HG02943 (cell line): ENCODE results near the gene PTGR2.
"Not testable (repeated sequence)": the region's sequence is repeated elsewhere in the genome, so short reads cannot be mapped to it uniquely, and the experiment has no call there.

Experiments used
- ATAC-seq: cut with Tn5 transposase; IDR thresholded peaks from one replicate; pipeline ENCODE4 v1.9.1; 2021; ENCODE audit warnings: mild to moderate bottlenecking, low read depth, moderate library complexity; ENCODE audit not compliant: unreplicated experiment

PTGR2 gene

GRCh38 chr14:73829526-73830431 lies 21.9 kb upstream of the PTGR2 start:
- no peak for ATAC-seq

DNA sequence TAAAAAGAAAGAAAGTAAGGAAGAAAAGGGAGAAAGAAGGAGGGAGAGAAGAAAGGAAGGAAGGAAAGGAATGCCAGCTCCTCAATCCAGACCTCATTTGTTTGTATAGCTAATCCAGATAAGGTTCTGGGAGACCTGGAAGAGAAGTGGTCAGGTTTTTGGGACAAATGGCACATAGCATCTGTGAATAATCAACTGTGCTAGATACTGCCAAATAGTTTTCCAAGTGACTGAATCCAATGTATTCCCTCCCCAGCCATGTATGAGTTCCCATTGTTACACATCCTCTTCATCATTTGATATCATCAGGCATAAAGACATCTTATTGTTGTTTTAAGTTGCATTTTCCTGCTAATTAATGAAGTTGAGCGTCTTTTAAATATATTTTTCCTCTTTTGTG lies 18.6 kb upstream of the PTGR2 start:
- ATAC-seq, result no peak

DNA sequence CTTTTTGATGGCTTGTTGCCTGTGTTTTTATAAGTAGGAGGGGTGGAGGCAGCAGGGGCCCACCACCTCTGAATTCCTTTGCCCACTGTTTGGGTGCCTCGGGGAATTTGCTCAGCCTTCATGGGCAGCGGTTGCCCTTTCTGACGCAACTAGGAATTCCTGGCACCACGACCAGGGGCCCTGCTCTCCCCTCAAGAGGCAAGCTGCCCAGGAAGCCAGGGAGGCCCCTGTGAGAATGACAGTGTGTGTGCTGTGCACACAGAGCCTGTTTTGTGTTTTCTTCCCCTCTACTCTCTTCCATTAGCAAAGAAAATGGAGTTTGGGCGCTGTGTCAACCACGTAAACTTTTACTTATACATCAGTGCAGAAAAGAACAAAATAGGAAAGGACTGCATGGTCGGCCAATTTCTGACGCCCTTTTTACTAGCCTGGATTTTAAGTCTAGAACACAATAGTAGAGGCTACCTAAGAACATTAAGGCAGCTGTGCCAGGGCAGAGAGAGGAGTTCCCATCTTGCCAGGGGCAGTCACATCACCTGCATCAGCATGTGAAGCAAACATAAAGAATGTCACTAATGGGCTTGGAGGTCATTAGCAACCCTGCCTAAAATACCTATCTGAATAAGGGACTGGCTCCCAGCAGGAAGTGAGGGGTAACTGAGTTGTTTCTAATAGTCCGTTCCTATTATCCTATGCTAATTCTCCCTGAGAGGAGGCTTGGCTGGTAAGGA lies 17.9 kb upstream of the PTGR2 start:
- no peak for ATAC-seq

DNA sequence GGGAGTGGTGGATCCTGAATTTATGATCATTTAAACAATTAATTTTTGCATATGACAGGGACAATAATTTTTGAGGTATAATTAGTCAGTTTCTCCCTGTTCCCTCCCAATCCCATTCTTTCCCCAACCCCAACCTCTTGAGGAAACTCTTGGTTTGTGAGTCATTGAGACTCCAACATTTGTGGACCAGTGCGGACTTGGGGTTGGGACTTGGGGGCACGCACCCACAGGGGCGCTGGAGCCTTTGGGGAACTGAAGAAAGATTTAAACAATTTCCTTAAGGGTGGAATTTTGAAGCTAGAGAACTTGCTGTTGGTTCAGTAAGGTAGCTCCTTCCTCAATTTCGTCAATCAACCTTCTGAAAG lies 17.4 kb upstream of the PTGR2 start:
- no peak for ATAC-seq

- not testable (repeated sequence) for ATAC-seq
Measured at GRCh38 chr14:73838293-73839034, 13.2 kb upstream of the PTGR2 start.

GRCh38 chr14:73842201-73842600 lies 9.4 kb upstream of the PTGR2 start:
- no peak for ATAC-seq

DNA sequence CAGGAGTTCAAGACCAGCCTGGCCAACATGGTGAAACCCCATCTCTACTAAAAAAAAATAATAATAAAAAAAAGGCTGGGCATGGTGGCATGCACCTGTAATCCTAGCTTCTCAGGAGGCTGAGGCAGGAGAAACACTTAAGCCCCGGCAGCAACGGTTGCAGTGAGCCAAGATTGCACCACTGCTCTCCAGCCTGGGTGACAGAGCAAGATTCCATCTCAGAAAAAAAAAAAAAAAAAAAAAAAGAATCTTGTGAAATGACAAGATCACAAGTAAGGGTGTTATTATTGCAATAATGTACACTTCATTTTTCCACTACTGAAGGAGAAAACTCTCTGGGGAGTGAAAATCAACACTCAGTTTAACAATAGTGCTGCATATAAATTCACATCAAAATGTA lies 8.8 kb upstream of the PTGR2 start:
- no peak for ATAC-seq

DNA sequence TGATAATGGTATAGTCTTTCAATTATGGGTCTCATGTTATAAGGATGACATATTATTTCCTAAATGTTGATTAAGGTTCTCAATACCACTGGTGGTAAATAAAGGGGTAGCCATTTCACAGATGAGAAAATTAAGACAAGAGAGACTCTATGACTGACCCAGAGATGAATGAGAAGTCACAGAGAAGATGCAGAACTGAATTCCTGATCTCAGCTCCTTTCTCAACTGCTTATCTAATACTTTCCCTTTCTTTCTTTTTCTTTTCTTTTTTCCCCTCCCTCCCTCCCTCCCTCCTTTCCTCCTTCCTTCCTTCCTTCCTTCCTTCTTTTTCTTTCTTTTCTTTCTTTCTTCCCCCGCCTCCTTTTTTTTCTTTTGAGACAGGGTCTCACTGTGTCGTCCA lies 8.3 kb upstream of the PTGR2 start:
- no peak for ATAC-seq

DNA sequence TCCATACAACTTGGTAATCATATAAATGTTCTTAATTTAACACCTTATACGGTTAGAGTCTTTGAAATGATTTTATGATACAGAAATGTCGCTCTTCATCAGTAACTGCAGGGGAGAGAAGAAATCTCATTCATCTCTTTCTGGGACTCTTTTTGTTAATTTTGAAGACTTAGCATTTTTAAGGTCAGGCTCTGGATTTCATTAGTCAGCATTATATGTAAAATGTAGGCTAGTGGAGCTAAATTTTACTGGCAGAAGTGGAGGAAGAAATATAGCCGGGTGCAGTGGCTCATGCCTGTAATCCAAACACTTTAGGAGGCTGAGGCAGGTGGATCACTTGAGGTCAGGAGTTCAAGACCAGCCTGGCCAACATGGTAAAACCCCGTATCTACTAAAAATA lies 4.7 kb upstream of the PTGR2 start:
- no peak for ATAC-seq

- ATAC-seq, result no peak
Measured at GRCh38 chr14:73851000-73851399, 631 bp upstream of the PTGR2 start.

DNA sequence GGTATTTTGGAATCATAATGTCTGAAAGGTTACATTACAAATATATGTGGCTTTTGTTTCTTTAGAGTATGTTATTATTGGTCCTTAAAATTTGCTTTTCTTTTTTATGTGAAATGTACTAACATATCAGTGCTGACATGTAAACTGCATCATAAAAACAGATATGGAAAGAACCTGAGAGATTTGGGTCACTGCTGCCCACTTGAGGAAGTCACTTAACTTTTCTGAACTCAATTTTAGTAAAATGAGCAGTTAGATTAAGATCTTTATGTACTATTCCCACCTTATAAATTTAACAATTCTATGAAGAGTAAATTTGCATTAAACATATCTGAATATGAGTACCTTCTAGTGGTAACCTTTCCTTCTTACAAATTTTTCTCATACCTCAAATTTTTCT lies 7.5 kb downstream of the PTGR2 start:
- no peak for ATAC-seq

DNA sequence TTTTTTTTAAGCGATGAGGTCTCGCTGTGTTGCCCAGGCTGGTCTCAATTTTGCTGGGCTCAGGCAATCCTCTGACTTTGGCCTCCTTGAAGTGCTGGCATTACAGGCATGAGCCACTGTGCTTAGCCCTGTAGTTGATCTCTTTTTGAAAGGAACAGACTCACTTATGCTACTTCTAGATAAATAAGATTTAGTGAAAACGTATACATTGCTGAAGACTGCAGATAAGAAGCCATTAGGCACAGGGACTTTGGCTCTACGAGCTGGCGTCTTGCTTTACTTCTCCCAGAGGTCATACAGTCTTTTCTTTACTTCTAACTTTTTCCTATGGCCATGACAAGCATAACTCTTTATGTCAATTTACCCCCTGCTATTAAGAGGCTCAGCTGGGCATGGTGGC lies 9.4 kb downstream of the PTGR2 start:
- ATAC-seq, result no peak

GRCh38 chr14:73862480-73862879 lies 10.8 kb downstream of the PTGR2 start:
- no peak for ATAC-seq

DNA sequence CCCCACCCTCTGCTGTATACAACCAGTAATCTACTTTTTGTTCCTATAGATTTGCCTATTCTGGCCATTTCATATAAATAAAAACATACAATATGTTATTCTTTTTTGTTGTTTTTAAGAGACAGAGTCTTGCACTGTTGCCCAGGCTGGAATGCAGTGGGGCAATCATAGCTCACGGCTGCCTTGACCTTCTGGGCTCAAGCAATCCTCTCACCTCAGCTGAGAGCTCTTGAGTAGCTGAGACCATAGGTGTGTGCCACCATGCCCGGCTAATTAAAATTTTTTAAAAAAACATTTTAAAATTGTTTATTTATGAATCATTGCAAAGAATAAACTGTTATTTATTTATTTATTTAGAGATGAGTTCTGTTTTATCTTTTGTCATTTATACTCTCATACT lies 11.6 kb downstream of the PTGR2 start:
- ATAC-seq, result no peak

GRCh38 chr14:73865534-73866113 lies 14.0 kb downstream of the PTGR2 start:
- ATAC-seq, result no peak

DNA sequence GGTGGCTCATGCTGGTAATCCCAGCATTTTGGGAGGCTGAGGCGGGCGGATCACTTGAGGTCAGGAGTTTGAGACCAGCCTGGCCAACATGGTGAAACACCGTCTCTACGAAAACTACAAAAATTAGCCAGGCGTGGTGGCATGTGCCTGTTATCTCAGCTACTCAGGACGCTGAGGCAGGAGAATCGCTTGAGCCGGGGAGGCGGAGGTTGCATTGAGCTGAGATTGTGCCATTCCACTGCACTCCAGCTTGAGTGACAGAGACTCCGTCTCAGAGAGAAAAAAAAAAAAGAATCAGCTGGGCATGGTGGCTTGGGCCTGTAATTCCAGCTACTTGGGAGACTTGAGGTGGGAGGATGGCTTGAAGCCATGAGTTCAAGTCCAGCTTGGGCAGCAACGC lies 18.1 kb downstream of the PTGR2 start:
- ATAC-seq, result not testable (repeated sequence)

DNA sequence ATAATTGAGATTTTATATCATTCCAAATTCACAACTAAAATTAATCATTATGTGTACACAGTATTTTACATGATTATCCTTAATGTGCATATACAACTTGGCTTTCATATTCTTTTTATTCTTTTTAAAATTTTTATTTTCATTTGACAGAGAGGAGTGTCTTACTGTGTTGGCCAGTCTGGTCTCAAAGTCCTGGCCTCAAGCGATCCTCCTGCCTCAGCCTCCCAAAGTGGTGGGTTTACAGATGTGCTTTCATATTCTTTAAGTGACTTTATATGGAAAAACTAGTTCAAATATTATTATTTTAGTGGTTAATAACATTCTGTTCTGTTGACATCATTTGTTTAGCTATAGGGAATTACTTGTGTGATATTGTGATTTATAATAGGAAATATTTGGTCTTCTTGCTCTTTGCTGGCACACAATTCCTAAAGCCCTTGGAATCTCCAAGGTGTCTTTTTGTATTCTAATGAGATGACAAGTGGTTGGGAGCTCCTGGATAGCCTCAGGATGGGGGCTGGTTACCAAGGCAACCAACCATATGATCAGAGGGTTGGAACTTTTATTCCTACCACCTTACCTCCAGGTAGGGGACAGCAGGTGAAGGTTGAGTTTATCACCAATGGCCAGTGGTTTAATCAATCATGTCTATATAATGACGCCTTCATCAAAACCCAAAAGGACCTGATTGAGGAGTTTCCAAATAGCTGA lies 19.0 kb downstream of the PTGR2 start:
- ATAC-seq, result no peak

DNA sequence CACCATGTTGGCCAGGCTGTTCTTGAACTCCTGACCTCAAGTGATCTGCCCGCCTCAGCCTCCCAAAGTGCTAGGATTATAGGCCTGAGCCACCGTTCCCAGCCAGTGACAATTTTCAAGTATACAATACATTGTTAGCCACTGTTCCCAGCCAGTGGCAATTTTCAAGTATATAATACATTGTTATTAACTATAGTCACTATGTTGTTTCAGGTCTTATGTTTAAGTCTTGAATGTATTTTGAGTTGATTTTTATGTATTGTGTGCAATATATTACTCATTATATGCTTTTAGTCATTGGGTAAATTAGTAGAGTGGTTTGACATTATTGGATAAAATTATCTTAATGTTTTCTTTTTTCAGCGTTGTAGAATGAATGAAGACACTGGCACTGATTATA lies 22.0 kb downstream of the PTGR2 start:
- ATAC-seq, result no peak

GRCh38 chr14:73877790-73878189 lies 26.2 kb downstream of the PTGR2 start:
- no peak for ATAC-seq

- no peak for ATAC-seq
Measured at GRCh38 chr14:73878436-73878835, 26.8 kb downstream of the PTGR2 start.
